WTC11 (cell line): ENCODE results near the gene CTTN. TPM values are rescaled to one million over a fixed set of nuclear protein-coding genes. Genes with fewer than 3 reads are reported as not detected.

ENCODE experiments used
- ATAC-seq: fragments of 200-7000 bp; cut with Tn5 transposase; 2 replicates; pipeline ENCODE4 v1.10.0; 2021; ENCODE audit warnings: mild to moderate bottlenecking, moderate library complexity
- CTCF ChIA-PET: fragments of 300-600 bp; sonication (Branson Sonifier 250); formaldehyde crosslinking; loops from one replicate; lab custom pipeline; 2021; ENCODE audit warnings: antibody characterized with exemption; lab: Charles Lee
- POLR2A ChIA-PET: fragments of 350-600 bp; sonication (Branson Sonifier 250); formaldehyde crosslinking; loops from one replicate; lab custom pipeline; 2021; ENCODE audit warnings: antibody characterized with exemption; lab: Charles Lee
- DNase-seq: peaks from one replicate; pipeline ENCODE4 v3.0.0; 2021; ENCODE audit warnings: low spot score
- H3K27ac Mint-ChIP-seq: 2 replicates; pipeline ENCODE4 v1.8.0; 2021; ENCODE audit warnings: mixed read lengths
- H3K27me3 Mint-ChIP-seq: 2 replicates; pipeline ENCODE4 v1.8.0; 2021; ENCODE audit warnings: low read depth, mild to moderate bottlenecking, moderate library complexity, mixed read lengths
- H3K36me3 Mint-ChIP-seq: 2 replicates; pipeline ENCODE4 v1.8.0; 2021; ENCODE audit warnings: mixed read lengths
- H3K4me1 Mint-ChIP-seq: 2 replicates; pipeline ENCODE4 v1.8.0; 2022; ENCODE audit warnings: mixed read lengths
- H3K4me3 Mint-ChIP-seq: 2 replicates; pipeline ENCODE4 v1.8.0; 2021; ENCODE audit warnings: mild to moderate bottlenecking, moderate library complexity, mixed read lengths
- H3K9me3 Mint-ChIP-seq: 2 replicates; pipeline ENCODE4 v1.8.0; 2021; ENCODE audit warnings: mixed read lengths
- ARID4B ChIP-seq: sonication (generic); formaldehyde crosslinking; IDR thresholded peaks from 2 replicates; pipeline ENCODE4 v1.8.0; 2023; ENCODE audit warnings: missing genetic modification reagents, mild to moderate bottlenecking, borderline replicate concordance
- CBFB ChIP-seq: sonication (generic); formaldehyde crosslinking; IDR thresholded peaks from 2 replicates; pipeline ENCODE4 v1.8.1; 2022; ENCODE audit warnings: mild to moderate bottlenecking, low read depth, missing genetic modification reagents
- E2F4 ChIP-seq: sonication (generic); formaldehyde crosslinking; IDR thresholded peaks from 2 replicates; pipeline ENCODE4 v1.8.1; 2022; ENCODE audit warnings: low read depth, mild to moderate bottlenecking, moderate library complexity, missing genetic modification reagents, borderline replicate concordance
- ELF4 ChIP-seq: sonication (generic); formaldehyde crosslinking; IDR thresholded peaks from 2 replicates; pipeline ENCODE4 v1.8.1; 2022; ENCODE audit warnings: low read depth, mild to moderate bottlenecking, moderate library complexity, missing genetic modification reagents
- FOXK1 ChIP-seq: sonication (generic); formaldehyde crosslinking; IDR thresholded peaks from 2 replicates; pipeline ENCODE4 v1.8.0; 2022; ENCODE audit warnings: mild to moderate bottlenecking, moderate library complexity, missing genetic modification reagents
- GRHL2 ChIP-seq: fragments of 250-450 bp; sonication (Bioruptor Pico); IDR thresholded peaks from 2 replicates; pipeline ENCODE4 v1.8.0; 2022; ENCODE audit warnings: mild to moderate bottlenecking, moderate library complexity; ENCODE audit not compliant: insufficient replicate concordance, severe bottlenecking
- GTF2I ChIP-seq: fragments of 250-450 bp; sonication (Bioruptor Pico); conservative IDR thresholded peaks from 2 replicates; pipeline ENCODE4 v1.4.0; 2021; ENCODE audit warnings: mild to moderate bottlenecking
- HMGXB4 ChIP-seq: sonication (generic); formaldehyde crosslinking; IDR thresholded peaks from 2 replicates; pipeline ENCODE4 v1.8.1; 2023; ENCODE audit warnings: mild to moderate bottlenecking, moderate library complexity, missing genetic modification reagents
- IRF1 ChIP-seq: sonication (generic); formaldehyde crosslinking; IDR thresholded peaks from 2 replicates; pipeline ENCODE4 v1.8.0; 2023; ENCODE audit warnings: missing genetic modification reagents
- IRF2 ChIP-seq: sonication (generic); formaldehyde crosslinking; IDR thresholded peaks from 2 replicates; pipeline ENCODE4 v1.8.0; 2022; ENCODE audit warnings: low read depth, missing genetic modification reagents, borderline replicate concordance
- JUN ChIP-seq: sonication (generic); formaldehyde crosslinking; IDR thresholded peaks from 2 replicates; pipeline ENCODE4 v1.8.0; 2023; ENCODE audit warnings: mild to moderate bottlenecking, missing genetic modification reagents
- MLX ChIP-seq: sonication (generic); formaldehyde crosslinking; IDR thresholded peaks from 2 replicates; pipeline ENCODE4 v1.8.1; 2023; ENCODE audit warnings: mild to moderate bottlenecking, missing genetic modification reagents, moderate library complexity
- MXD4 ChIP-seq: fragments of 250-450 bp; sonication (Bioruptor Pico); IDR thresholded peaks from 2 replicates; pipeline ENCODE4 v1.8.0; 2021; ENCODE audit warnings: mild to moderate bottlenecking, moderate library complexity, borderline replicate concordance
- MYBL2 ChIP-seq: sonication (generic); formaldehyde crosslinking; IDR thresholded peaks from 2 replicates; pipeline ENCODE4 v1.8.1; 2023; ENCODE audit warnings: mild to moderate bottlenecking, moderate library complexity, missing genetic modification reagents
- RELA ChIP-seq: sonication (generic); formaldehyde crosslinking; IDR thresholded peaks from 2 replicates; pipeline ENCODE4 v1.8.1; 2022; ENCODE audit warnings: missing genetic modification reagents, mild to moderate bottlenecking, borderline replicate concordance
- TP53 ChIP-seq: sonication (generic); formaldehyde crosslinking; IDR thresholded peaks from 2 replicates; pipeline ENCODE4 v1.8.1; 2023; ENCODE audit warnings: mild to moderate bottlenecking, missing genetic modification reagents
- ZBTB21 ChIP-seq: sonication (generic); formaldehyde crosslinking; IDR thresholded peaks from 2 replicates; pipeline ENCODE4 v1.8.1; 2023; ENCODE audit warnings: mild to moderate bottlenecking, missing genetic modification reagents, borderline replicate concordance
- ZBTB43 ChIP-seq: sonication (generic); formaldehyde crosslinking; IDR thresholded peaks from 2 replicates; pipeline ENCODE4 v1.8.1; 2023; ENCODE audit warnings: mild to moderate bottlenecking, missing genetic modification reagents
- ZNF232 ChIP-seq: sonication (generic); formaldehyde crosslinking; IDR thresholded peaks from 2 replicates; pipeline ENCODE4 v1.8.0; 2022; ENCODE audit warnings: mild to moderate bottlenecking, missing genetic modification reagents
- ZNF317 ChIP-seq: sonication (generic); formaldehyde crosslinking; IDR thresholded peaks from 2 replicates; pipeline ENCODE4 v1.8.1; 2023; ENCODE audit warnings: low read depth, mild to moderate bottlenecking, moderate library complexity, missing genetic modification reagents, borderline replicate concordance
- ZNF512 ChIP-seq: sonication (generic); formaldehyde crosslinking; IDR thresholded peaks from 2 replicates; pipeline ENCODE4 v1.8.1; 2022; ENCODE audit warnings: missing genetic modification reagents, borderline replicate concordance
- total RNA-seq: library from RNA; stranded (reverse); gene quantifications from 3 replicates; pipeline ENCODE4 v1.2.3, GENCODE V29; 2021

Gene CTTN
- total RNA-seq, 1 experiment from 2014 or later: 281 TPM

- ChIA-PET POLR2A (no interaction called here), CTCF (interaction anchor here (0.9 kb wide), 1 partner anchor 8 kb away, joined by 4 read pairs; no protein-coding TSS in a partner anchor)
- ATAC-seq (no peak), DNase-seq (no peak)
- H3K4me1 Mint-ChIP-seq: peaks cover 16% of the 10 kb centered on the region
- TF ChIP-seq IRF2 (no peak), ZNF317 (CRISPR knock-in tag) (no peak), FOXK1 (CRISPR knock-in tag) (no peak), MXD4 (CRISPR knock-in tag) (no peak), ELF4 (no peak), GRHL2 (CRISPR knock-in tag) (no peak), RELA (CRISPR knock-in tag) (no peak), ZBTB43 (CRISPR knock-in tag) (no peak), TP53 (CRISPR knock-in tag) (no peak), MYBL2 (CRISPR knock-in tag) (no peak)
- H3K4me3 Mint-ChIP-seq: no peak overlapping the region
- no peaks in the 10 kb centered on the region for H3K27me3 Mint-ChIP-seq
- H3K27ac Mint-ChIP-seq: no peak overlapping the region
- H3K36me3 Mint-ChIP-seq: peaks cover 11% of the 10 kb centered on the region
- no peaks in the 10 kb centered on the region for H3K9me3 Mint-ChIP-seq
These were observed 76.4 kb downstream of the CTTN start for GRCh38 chr11:70474710-70475109.

- Mint-ChIP-seq H3K27me3 (no peaks in the 10 kb centered on the region), H3K4me1 (peaks cover under 1% of the 10 kb centered on the region; the same call in 1 of the 2 replicates), H3K36me3 (peaks cover 9% of the 10 kb centered on the region), H3K27ac (no peak overlapping the region), H3K9me3 (no peaks in the 10 kb centered on the region), H3K4me3 (no peak overlapping the region)
- CTCF ChIA-PET: no interaction called here
- no peak for DNase-seq
- TF ChIP-seq ARID4B (CRISPR knock-in tag) (no peak), ZBTB43 (CRISPR knock-in tag) (no peak), ZBTB21 (no peak), MLX (CRISPR knock-in tag) (no peak), IRF1 (CRISPR knock-in tag) (no peak), GRHL2 (CRISPR knock-in tag) (no peak), ZNF317 (CRISPR knock-in tag) (no peak), CBFB (no peak), HMGXB4 (CRISPR knock-in tag) (no peak), ZNF512 (CRISPR knock-in tag) (no peak), ELF4 (no peak), ZNF232 (CRISPR knock-in tag) (no peak), GTF2I (CRISPR knock-in tag) (no peak), JUN (CRISPR knock-in tag) (no peak), E2F4 (no peak)
- POLR2A ChIA-PET: interaction anchor here (0.6 kb wide), 1 partner anchor 43 kb away, joined by 3 read pairs; no protein-coding TSS in a partner anchor
- ATAC-seq: no peak
These were observed 78.3 kb downstream of the CTTN start for GRCh38 chr11:70476669-70477068.
